GM10266 (cell line): ENCODE results near the gene OGFOD2.

ENCODE experiments used
- DNase-seq: peaks from one replicate; pipeline ENCODE4 v3.0.0; 2012; ENCODE audit errors: extremely low spot score
- TF ChIP-seq, protein P1 (sequence below): IDR thresholded peaks from 2 replicates; pipeline ENCODE4 v1.5.1; 2012; ENCODE audit warnings: mild to moderate bottlenecking, low read depth; ENCODE audit not compliant: control insufficient read depth, insufficient read depth; ENCODE audit errors: missing control alignments

Gene OGFOD2

DNA sequence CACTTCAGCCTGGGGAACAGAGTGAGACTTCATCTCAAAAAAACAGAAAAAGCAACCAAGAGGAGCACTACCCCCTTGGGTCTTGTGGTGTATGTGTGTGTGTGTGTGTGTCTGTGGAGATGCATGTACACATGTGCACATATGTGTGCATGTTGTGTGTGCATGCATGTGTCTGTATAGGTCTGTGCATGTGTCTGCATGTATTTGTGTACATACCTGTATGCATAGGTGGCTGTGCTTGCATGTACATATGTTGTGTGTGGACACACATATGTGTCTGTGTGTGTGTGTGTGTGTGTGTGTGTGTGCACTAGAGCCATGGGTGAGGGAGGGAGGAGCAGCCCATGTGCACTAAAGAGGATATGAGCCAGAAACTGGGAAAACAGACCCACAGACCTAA lies 54.5 kb downstream of the OGFOD2 start:
- TF ChIP-seq, protein P1, sequence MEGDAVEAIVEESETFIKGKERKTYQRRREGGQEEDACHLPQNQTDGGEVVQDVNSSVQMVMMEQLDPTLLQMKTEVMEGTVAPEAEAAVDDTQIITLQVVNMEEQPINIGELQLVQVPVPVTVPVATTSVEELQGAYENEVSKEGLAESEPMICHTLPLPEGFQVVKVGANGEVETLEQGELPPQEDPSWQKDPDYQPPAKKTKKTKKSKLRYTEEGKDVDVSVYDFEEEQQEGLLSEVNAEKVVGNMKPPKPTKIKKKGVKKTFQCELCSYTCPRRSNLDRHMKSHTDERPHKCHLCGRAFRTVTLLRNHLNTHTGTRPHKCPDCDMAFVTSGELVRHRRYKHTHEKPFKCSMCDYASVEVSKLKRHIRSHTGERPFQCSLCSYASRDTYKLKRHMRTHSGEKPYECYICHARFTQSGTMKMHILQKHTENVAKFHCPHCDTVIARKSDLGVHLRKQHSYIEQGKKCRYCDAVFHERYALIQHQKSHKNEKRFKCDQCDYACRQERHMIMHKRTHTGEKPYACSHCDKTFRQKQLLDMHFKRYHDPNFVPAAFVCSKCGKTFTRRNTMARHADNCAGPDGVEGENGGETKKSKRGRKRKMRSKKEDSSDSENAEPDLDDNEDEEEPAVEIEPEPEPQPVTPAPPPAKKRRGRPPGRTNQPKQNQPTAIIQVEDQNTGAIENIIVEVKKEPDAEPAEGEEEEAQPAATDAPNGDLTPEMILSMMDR: no peak
- DNase-seq: no peak
